OCI-M1 (cell line): ENCODE data around the gene MUC2.
"Not testable (repeated sequence)": the region's sequence is repeated elsewhere in the genome, so short reads cannot be mapped to it uniquely, and the experiment has no call there.

Experiments used
- DNase-seq: peaks from one replicate; lab custom pipeline; 2025; lab: John Stamatoyannopoulos, UW

Gene MUC2

DNA sequence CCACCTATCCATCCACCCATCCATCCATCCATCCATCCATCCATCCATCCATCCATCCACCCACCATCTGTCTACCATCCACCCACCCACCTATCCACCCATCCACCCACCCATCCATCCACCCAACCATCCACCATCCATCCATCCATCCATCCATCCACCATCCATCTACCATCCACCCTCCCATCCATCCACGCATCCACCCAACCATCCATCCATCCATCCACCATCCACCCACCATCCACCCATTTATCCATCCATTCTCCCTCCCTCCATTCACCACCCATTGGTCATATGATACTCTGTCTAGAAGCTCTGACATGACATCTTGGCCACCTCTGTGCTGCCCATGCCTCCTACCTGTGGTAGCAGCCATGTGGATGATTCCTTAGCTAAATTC is 31.7 kb downstream of the MUC2 start:
- no peak for DNase-seq

DNA sequence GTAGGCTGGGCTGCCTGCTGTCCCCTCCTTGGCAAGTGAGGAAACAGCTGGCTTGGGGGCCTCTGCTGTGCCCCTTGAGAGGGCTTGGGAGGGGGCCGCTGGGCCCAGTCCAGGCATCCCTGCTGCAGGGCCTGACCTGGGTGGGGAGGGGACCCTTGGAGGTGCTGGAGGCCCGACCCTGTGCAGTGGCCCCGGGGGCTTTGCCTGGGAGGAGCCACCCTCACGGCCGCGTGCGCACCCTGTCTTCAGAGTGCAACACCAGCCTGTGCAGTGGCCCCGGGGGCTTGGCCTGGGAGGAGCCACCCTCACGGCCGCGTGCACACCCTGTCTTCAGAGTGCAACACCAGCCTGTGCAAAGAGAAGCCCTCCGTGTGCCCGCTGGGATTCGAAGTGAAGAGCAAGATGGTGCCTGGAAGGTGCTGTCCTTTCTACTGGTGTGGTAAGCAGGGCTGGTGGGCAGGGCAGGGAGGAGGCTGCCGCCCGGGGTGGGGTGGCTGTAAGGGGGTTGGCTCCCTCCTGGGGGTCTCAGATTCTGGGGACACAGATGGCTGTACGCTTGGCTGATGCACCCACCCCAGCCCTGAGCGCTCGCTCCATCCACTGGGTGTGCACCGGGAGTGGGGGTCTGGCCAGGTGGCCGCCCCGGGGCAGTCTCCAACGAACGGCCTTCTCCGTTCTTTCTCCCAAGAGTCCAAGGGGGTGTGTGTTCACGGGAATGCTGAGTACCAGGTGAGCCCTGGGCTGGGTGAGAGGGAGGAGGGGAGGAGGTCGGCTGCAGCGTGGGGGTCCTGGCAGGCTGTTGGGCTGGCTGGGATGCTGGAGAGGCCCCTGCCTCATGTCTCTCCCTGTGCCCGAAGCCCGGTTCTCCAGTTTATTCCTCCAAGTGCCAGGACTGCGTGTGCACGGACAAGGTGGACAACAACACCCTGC is 32.9 kb downstream of the MUC2 start:
- no peak for DNase-seq

DNA sequence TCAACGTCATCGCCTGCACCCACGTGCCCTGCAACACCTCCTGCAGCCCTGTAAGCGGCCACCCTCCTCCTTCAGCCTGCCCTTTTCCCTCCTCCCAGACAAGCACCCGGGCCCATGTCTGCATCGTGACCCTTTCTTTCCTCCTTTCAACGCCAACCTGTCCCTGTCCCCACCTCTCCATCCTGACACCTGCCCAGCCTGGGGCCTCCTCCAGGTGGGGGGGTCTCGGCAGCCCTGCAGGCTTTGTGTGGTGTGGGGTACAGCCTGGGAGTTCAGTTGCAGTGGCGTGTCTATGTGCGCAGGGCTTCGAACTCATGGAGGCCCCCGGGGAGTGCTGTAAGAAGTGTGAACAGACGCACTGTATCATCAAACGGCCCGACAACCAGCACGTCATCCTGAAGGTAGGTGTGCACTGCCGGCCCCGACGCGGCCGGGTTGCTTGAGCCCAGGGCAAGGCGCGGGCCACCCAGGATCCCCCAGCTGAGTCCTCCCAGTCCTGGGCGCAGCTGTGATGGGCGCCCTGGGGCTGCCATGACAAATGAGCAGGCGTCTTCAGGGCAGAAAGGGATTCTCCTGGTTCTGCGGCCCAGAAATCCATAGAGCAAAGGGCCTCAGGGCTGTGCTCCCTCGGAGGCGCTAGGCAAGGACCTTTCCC is 33.7 kb downstream of the MUC2 start:
- DNase-seq, result no peak

DNA sequence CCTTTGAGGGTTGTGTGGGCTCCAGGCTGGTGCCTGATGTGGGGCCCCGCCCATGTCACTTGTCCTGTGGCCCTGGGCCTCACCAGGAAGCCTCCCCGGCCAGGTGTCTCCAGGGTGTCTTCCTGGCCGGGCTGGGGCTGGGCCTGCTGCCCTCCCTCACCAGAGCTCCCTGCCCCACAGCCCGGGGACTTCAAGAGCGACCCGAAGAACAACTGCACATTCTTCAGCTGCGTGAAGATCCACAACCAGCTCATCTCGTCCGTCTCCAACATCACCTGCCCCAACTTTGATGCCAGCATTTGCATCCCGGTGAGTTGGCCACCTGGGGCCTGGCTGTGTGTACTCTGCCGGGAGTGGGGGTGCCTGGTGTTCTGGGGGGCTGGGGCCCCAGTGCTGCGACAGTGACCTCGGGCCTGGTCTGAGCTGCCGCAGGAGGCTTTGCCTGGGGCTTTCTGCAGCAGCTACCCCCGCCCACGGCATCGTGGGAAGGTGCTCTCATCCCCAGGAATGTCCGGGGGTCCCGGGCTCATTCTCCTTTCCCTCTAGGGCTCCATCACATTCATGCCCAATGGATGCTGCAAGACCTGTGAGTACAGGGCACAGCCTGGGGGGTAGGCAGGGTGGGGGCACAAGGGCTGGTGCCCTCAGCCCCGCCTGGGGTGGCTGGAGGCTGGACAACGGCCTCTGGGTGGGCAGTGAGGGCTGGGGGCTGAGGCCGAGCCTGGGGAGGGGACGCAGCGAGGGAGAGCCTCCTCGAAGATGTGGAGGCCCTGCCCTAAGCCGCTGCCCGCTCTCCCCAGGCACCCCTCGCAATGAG is 34.6 kb downstream of the MUC2 start:
- no peak for DNase-seq

DNA sequence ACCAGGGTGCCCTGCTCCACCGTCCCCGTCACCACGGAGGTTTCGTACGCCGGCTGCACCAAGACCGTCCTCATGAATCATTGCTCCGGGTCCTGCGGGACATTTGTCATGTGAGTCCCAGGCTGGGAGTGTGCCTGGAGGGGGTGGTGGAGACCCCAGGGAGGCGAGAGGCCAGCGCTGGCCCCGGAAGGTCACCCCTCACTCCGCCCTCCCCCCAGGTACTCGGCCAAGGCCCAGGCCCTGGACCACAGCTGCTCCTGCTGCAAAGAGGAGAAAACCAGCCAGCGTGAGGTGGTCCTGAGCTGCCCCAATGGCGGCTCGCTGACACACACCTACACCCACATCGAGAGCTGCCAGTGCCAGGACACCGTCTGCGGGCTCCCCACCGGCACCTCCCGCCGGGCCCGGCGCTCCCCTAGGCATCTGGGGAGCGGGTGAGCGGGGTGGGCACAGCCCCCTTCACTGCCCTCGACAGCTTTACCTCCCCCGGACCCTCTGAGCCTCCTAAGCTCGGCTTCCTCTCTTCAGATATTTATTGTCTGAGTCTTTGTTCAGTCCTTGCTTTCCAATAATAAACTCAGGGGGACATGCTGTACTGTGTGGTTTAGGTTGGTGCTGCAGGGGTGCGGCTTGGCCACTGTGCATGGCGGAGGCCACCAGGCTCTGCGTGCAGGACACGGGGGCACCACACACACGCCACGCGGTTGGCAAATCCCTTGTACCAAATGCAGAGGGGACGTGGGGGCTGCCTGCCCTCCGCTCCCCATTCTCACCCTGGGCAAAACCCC is 35.4 kb downstream of the MUC2 start:
- DNase-seq, result no peak

DNA sequence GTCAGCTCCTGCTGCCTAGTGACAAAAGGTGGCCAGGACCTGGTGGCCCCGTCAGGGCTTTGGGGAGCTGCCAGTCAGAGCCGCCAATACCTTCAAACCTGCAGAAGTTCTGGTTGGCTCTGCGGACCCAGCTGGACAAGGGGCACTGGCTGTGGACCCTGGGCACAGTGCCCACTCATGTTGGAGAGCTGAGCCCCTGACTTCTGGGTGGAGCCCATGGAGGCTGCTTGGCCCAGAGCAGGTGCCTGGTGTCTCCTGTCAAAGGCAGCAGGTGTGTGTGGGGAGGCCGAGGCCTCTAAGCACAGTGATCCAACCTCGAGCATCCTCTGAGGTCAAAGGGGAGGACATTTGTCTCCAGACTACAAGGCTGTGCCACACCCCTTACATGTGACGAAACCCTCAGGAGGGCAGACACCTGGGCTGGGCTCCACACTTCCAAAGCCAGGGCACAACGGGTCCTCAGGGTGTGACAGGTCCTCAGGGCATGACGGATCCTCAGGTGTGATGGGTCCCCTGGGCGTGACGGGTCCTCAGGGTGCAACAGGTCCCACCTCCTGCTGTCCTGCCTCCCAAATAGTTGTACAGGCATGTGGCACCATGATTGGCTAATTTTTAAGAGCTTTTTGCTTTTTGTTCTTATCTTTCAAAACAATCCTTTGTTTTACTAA is 37.0 kb downstream of the MUC2 start:
- DNase-seq, result no peak

DNA sequence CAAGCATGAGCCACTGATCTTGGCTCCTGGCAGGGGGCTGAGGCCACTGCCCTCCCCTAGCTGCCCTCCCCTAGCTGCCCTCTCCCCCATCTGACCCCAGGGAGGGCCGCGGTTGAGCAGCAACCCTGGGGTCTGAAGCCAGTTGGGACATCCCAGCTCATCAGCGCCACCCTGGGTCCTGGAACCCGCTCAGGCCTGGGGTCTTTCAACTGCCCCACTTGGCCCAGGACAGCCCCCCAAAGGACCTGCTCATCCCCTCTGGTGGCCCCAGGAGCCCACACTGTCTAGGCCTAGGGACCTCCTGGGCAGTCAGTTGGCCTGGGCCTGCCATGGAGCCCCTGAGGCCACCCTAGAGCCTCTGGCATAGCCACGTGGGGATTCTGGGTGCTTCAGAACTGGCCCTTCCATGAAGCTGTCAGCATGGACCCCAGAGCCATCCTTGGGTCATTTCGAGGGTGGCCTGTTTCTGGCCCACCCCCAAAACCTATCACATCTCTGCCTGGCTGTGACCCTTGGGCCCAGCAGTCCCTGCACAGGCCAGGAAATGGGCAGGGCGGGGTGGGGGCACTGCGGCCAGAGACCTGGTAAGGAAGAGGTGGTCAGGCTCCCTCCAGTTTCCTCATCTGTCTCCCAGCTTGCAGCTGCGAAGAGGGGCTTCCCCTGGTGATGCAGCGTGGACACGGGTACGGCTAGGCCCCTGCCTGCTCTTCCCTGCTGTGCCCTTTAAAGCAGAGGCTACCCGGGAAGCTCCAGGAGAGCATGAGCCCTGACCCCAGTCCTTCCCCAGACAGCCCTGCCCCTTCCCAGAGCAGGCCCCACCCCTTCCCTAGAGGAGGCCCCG is 37.9 kb downstream of the MUC2 start:
- no peak for DNase-seq

DNA sequence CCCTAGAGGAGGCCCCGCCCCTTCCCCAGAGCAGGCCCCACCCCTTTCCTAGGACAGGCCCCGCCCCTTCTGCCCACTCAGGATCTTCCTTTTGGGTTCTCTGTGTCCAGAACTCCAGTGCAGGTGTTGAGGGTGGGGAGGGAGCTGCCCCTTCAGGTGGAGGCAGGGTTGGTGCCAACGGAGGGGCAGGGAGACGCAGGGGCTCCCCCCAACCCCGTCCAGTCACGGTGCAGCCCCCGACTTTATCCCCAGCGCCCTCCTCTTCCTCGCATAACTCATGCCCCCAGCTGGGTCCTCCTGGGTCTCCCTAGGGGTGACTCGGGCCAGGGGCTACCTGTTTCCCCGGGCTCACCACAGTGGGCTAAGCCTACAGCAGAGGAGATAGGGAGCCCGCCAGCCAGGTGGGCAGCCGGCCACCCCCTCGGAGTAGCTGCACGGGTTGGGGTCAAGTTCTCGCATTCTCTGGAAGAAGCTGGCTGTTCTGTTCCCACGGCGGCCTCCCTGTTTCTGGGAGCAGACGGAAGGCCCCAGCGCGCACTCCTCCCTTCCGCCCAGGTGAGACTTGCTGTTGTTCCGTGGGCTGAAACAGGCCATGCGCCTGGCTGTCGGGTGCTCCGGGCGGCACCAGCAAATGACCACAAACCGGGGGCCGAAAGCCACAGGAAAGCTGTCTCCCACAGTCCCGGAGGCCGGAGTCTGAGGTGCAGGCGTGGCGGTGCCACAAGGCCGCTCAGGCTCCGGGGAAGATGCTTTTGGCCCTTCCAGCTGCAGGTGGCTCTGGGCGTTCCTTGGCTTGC is 38.9 kb downstream of the MUC2 start:
- DNase-seq, result no peak

DNA sequence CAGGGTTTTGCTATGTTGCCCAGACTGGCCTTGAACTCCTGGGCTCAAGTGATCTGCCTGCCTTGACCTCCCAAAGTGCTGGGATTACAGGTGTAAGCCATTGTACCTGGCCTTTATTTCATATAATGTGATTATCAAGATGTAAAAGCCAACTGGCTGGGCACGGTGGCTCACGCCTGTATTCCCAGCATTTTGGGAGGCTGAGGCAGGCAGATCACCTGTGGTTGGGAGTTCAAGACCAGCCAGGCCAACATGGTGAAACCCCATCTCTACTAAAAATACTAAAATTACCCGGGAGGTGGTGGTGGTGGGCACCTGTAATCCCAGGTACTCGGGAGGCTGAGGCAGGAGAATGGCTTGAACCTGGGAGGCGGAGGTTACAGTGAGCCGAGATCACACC is 40.6 kb downstream of the MUC2 start:
- not testable (repeated sequence) for DNase-seq

DNA sequence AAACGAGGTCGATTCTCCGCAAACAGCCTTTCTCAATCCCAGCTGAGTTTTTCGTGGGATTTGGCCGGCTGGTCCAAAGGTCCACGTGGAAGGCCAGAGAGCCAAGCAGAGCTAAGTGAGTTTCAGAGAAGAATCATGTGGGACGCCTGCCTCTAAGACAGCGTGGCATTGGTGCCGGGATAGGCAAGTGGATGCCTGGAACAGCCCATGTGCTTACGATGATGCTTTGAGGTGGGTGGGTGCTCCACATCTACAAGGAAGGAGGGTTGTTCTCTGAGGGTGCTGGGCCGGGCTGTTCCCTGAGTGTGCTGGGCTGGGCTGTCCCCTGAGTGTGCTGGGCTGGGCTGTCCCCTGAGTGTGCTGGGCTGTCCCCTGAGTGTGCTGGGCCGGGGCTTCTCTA is 41.4 kb downstream of the MUC2 start:
- no peak for DNase-seq

DNA sequence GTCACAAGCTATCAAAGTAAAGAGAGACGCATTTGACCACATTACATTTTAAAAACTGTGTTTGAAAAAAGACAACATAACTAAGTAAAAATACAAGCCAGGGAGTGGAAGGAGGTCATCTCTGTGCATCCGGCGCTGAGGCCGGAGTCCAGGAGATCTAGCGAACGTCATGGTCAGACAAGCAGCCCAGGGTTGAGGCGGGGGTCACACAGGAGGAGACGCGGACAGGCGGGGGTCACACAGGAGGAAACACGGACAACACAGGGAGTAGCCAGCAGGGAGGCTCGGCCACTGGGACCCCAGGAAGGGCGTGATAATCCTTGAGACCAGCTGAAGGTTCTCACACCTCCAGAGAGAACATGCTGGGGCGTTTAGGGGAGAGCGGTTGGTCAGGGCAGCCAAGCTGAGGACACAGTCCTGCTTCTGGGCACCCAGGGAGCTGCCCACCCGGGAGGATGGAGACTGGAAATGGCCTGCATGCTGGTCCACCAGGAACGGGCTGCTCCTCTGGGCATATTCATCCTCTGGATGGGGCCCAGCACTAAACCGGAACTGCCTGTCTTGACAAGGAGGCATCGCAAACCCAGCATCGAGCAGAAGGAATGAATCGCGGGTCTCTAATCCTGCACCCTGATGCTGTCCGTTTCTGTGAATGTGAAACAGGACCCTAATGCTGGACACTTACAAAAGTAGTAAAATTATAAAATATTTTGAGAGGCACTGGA is 42.2 kb downstream of the MUC2 start:
- DNase-seq, result no peak

DNA sequence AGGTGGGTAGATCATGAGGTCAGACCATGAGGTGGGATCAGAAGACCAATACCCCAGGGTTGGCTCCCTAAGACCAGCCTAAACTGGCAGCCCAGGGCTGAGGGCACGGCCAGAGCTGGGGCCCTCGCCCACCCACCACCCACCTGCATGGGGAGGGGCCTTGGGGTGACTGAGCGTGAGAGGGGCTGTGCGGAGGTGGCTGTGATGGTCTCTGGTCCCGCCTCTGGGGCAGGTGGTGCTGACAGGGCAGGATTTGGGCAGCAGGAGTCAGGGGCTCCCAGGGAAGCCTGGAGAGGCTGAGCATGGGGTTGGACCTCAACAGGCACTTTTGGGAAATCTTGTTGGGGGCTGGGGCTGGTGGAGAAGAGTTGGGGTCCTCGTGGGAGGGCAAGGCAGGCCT is 43.3 kb downstream of the MUC2 start:
- DNase-seq, result no peak

DNA sequence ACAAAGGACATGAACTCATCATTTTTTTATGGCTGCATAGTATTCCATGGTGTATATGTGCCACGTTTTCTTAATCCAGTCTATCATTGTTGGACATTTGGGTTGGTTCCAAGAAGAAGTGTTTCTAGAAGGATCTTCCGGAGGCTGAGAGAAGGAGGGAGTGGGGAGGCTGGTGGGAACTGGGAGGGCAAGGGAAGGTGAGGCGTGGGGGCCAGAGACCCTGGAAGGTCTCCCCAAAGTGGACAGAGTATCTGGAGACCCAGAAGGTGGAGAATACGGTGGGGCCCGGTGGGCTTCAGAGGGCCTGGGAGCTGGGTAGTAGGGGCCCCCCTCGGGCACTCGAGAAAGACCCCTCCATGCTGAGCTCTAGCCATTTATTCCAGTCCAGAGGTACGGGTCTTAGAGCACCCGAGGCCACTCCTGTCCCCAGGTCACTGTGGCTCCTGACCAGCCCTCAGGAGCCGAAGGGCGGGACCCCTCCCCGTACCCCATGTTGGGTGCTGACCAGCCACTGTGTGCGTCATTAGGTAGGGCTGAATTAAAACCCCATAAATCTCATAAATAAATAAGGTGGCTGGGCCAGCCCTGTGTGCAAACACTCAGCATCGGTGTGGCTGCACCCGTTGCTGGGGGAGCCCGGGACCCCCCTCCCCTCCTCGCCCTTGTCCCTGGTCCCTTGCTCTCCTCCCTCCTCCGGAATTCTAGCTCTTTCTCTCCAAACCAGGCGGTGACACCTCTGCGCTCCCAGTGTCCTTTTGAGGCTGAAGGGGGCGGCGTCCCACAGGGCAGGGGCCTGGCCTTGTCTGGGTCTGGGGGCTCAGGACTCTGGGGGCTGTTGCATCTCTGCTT is 44.3 kb downstream of the MUC2 start:
- no peak for DNase-seq

DNA sequence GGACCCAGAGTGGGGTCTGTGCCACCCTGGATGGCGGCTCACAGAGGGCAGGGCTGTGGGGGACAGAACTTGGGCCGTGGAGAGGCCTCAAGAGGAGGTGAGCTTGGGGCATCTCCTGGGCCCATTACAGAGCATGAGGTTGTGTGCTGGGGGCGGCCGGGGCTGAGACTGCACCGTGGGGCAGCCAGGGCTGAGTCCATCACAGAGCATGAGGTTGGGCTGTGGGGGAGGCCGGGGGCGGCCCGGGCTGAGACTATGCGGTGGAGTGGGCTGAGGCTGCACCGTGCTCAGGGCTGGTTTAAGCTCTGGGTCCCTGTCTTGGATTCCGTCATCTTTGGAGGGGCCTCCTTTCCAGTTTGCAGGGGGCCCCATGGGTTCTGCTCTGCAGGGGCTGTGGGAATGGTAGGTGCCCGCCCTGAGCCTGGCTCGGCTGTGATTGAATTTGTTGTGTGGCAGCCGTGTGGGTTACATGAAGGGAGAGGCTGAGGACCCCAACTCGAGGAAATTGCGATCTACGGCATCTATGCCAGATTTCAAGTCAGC is 45.0 kb downstream of the MUC2 start:
- no peak for DNase-seq

DNA sequence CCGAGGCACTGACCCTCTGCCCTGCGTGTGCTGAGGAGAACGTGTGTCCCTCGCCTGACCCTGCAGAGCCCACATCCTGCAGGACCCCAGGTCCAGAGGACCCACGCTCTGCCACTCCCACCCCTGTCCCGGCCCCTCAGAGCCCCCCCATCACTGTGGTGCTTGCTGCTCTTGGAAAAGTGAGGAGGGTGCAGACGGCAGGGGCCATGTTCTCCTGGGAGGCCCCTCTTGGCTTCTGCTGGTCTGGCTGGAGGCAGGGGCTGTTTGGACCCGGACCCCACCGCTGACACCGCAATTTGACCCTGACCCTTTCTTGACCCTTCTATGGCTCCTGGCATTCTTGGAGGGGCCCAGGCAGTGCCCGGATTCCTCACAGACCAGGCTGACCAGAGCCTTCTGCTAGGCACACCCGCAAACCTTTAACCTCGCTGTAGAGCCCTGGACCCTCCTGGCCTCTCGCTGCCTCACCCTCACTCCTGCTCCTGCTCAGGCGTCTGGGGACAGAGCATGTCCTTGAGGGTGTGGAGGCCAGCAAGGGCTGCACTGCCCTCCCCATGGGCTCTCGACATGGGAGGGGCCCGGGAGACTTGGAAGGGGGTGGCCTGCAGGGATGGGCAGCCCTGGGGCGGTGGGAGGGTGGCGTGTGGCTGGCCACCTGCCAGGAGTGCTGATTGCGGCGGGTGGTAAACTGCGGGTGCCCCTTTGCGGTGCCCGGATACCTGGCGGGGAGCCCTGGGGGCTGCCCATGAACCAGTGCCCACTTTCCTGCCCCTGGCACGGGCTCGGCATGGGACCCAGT is 46.1 kb downstream of the MUC2 start:
- DNase-seq, result no peak

DNA sequence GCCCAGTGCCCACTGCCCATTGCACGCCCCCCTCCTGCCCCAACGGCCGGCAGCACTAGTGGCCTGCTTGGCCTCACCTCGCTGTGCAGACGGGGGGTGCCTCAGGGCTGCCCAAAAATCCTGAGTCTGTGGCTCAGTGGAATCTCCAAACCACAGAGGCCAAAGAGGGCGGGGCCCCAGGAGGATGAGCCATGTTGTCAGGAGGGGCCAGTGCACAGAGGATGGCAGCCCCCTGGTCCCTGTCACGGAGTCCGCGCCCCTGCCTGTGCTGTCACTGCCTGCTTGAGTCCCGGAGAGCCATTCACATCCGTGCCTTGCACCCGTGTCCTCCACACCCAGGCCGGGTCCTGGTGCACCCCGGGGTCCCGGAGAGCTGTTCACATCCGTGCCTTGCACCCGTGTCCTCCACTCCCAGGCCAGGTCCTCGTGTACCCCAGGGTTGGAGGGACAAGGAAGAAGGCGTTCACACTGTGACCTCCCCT is 46.7 kb downstream of the MUC2 start:
- no peak for DNase-seq
